CD4-positive, CD25-positive, alpha-beta regulatory T cell (primary cell): ENCODE data around the gene ZSWIM6. TPM values are rescaled to one million over a fixed set of nuclear protein-coding genes. Genes with fewer than 3 reads are reported as not detected.

Experiments used
- ATAC-seq, 2 donors: fragments of 150-1000 bp; cut with Tn5 transposase; one replicate each; pipeline ENCODE4 v1.10.0; 2021; ENCODE audit warnings: low read depth in 2 of 2, moderate number of reproducible peaks in 2 of 2, moderate library complexity in 1 of 2
- DNase-seq, 3 donors: peaks; one replicate each; pipeline versions ENCODE4 v3.0.0 to v3.0.0-alpha.2; 2012 to 2022; ENCODE audit warnings: mixed read lengths in 1 of 3
- H3K27ac ChIP-seq: one replicate; pipeline ENCODE4 v1.7.0; 2013; ENCODE audit warnings: mild to moderate bottlenecking, low read length; ENCODE audit not compliant: insufficient read depth, poor library complexity, severe bottlenecking
- H3K27me3 ChIP-seq: one replicate; pipeline ENCODE4 v1.7.0; 2013; ENCODE audit warnings: low read length; ENCODE audit not compliant: control insufficient read depth, insufficient read depth
- H3K36me3 ChIP-seq: one replicate; pipeline ENCODE4 v1.7.0; 2013; ENCODE audit warnings: mild to moderate bottlenecking, low read length, moderate library complexity; ENCODE audit not compliant: control insufficient read depth, insufficient read depth
- H3K4me1 ChIP-seq: 2 replicates; pipeline ENCODE4 v1.7.0; 2013; ENCODE audit warnings: mild to moderate bottlenecking, low read length; ENCODE audit not compliant: insufficient read depth, control insufficient read depth, poor library complexity, severe bottlenecking
- H3K4me3 ChIP-seq: one replicate; pipeline ENCODE4 v1.7.0; 2013; ENCODE audit warnings: low read depth, mild to moderate bottlenecking, low read length, moderate library complexity
- H3K9me3 ChIP-seq, 2 experiments: 1 replicate in 1 of 2; 2 replicates in 1 of 2; pipeline ENCODE4 v1.7.0; 2013; ENCODE audit warnings: low read length in 2 of 2, mild to moderate bottlenecking in 1 of 2, moderate library complexity in 1 of 2; ENCODE audit not compliant: control insufficient read depth in 2 of 2
- H3K27ac Mint-ChIP-seq, 3 donors: one replicate each; pipeline ENCODE4 v1.8.0; 2020 to 2022; ENCODE audit warnings: mild to moderate bottlenecking in 3 of 3, mixed read lengths in 3 of 3, moderate library complexity in 2 of 3
- H3K27me3 Mint-ChIP-seq: one replicate; pipeline ENCODE4 v1.8.0; 2022; ENCODE audit warnings: mild to moderate bottlenecking, mixed read lengths
- H3K36me3 Mint-ChIP-seq: one replicate; pipeline ENCODE4 v1.8.0; 2020; ENCODE audit warnings: mixed read lengths
- H3K4me1 Mint-ChIP-seq, 4 donors: one replicate each; pipeline ENCODE4 v1.8.0; 2020 to 2022; ENCODE audit warnings: mixed read lengths in 4 of 4, mild to moderate bottlenecking in 1 of 4
- H3K4me3 Mint-ChIP-seq, 4 donors: one replicate each; pipeline ENCODE4 v1.8.0; 2020 to 2022; ENCODE audit warnings: mild to moderate bottlenecking in 4 of 4, mixed read lengths in 4 of 4, moderate library complexity in 3 of 4
- H3K9me3 Mint-ChIP-seq, 7 donors: one replicate each; pipeline ENCODE4 v1.8.0; 2020 to 2022; ENCODE audit warnings: mixed read lengths in 7 of 7, mild to moderate bottlenecking in 3 of 7, moderate library complexity in 2 of 7
- polyA plus RNA-seq, 4 donors: library from polyadenylated mRNA; unstranded; fragments of 300-500 nt; fragmentation: Illumina TruSeq; gene quantifications; one replicate each; pipeline ENCODE4 v1.2.3, GENCODE V29; 2021
- total RNA-seq: library from RNA; stranded (reverse); gene quantifications from one replicate; pipeline ENCODE4 v1.2.3, GENCODE V29; 2022

ZSWIM6 gene
- total and polyA plus RNA-seq, 5 donors from 2014 or later, result 0.41 to 12.2 (median 0.59) TPM

DNA sequence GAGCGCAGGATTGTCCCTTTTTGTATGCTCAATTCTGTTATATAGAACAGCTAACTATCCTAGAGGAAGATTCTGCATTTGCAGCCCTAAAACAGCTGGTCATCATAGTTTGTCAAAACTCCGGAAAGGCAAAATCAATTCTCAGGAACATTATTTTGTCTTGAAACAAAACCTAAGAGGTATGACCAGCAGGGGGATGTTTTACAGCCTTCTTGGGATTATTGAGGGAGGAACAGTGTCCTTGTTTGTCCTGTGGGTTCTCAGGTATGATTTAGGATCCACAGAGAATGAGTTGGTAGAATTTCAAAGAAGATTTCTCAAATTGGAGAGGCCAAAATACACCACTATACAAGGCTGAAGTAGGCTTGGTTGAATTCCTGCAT lies 136.4 kb downstream of the ZSWIM6 start:
- no peaks in the 10 kb centered on the region for H3K27me3 Mint-ChIP-seq
- DNase-seq (no peak), ATAC-seq (no peak)
- no peaks in the 10 kb centered on the region for H3K9me3 Mint-ChIP-seq
- peaks cover 14% of the 10 kb centered on the region for H3K36me3 Mint-ChIP-seq
- H3K4me1 ChIP-seq, result no peaks in the 10 kb centered on the region
- H3K4me3 ChIP-seq, result no peak overlapping the region
- no peak overlapping the region for H3K4me3 Mint-ChIP-seq
- no peak overlapping the region for H3K27ac Mint-ChIP-seq
- no peak overlapping the region for H3K27ac ChIP-seq
- H3K9me3 ChIP-seq, result no peaks in the 10 kb centered on the region
- peaks cover 26 to 65% (median 35%) of the 10 kb centered on the region in 4 donors for H3K4me1 Mint-ChIP-seq
- no peaks in the 10 kb centered on the region for H3K36me3 ChIP-seq
- no peaks in the 10 kb centered on the region for H3K27me3 ChIP-seq

DNA sequence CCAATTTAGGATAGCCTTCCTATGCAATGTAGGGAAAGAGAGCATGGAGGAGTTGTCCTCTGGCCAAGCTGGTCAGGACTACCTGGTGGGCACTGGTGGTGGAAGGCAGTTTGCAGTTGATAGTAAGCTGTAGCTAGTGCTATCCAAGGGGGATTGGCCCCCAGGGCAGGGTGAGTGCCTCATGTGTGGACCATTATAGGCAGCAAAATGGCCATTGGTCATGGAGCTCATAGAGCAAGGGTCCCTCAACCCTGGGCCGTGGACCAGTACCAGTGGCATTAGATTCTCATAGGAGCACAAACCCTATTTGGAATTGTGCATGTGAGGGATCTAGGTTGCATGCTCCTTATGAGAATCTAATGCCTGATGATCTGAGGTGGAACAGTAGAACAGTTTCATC lies 139.3 kb downstream of the ZSWIM6 start:
- no peak for DNase-seq
- Histone ChIP-seq H3K27ac (no peak overlapping the region), H3K9me3 (no peaks in the 10 kb centered on the region), H3K27me3 (no peaks in the 10 kb centered on the region), H3K4me1 (no peaks in the 10 kb centered on the region), H3K4me3 (no peak overlapping the region), H3K36me3 (no peaks in the 10 kb centered on the region)
- H3K4me3 Mint-ChIP-seq, result no peak overlapping the region
- peaks cover 28% of the 10 kb centered on the region for H3K36me3 Mint-ChIP-seq
- peak overlapping the region in 2 of 3 donors; percentile 11 to 27 for H3K27ac Mint-ChIP-seq
- H3K4me1 Mint-ChIP-seq, result peaks cover 25 to 59% (median 33%) of the 10 kb centered on the region in 4 donors
- peaks cover 0 to 2% (median 0%) of the 10 kb centered on the region in 7 donors for H3K9me3 Mint-ChIP-seq
- H3K27me3 Mint-ChIP-seq, result no peaks in the 10 kb centered on the region
- ATAC-seq, result no peak

- Histone ChIP-seq H3K36me3 (no peaks in the 10 kb centered on the region), H3K9me3 (no peaks in the 10 kb centered on the region), H3K27ac (no peak overlapping the region), H3K4me1 (no peaks in the 10 kb centered on the region), H3K4me3 (no peak overlapping the region), H3K27me3 (no peaks in the 10 kb centered on the region)
- peaks cover 34% of the 10 kb centered on the region for H3K36me3 Mint-ChIP-seq
- ATAC-seq (no peak), DNase-seq (peak in 1 of 3 donors; percentile 1)
- peak overlapping the region in 2 of 3 donors; percentile 6 to 36 for H3K27ac Mint-ChIP-seq
- peaks cover 0 to 3% (median 0%) of the 10 kb centered on the region in 7 donors for H3K9me3 Mint-ChIP-seq
- H3K4me3 Mint-ChIP-seq, result no peak overlapping the region
- H3K27me3 Mint-ChIP-seq, result no peaks in the 10 kb centered on the region
- peaks cover 22 to 57% (median 32%) of the 10 kb centered on the region in 4 donors for H3K4me1 Mint-ChIP-seq
Measured at GRCh38 chr5:61472172-61472958, 140.3 kb downstream of the ZSWIM6 start.

DNA sequence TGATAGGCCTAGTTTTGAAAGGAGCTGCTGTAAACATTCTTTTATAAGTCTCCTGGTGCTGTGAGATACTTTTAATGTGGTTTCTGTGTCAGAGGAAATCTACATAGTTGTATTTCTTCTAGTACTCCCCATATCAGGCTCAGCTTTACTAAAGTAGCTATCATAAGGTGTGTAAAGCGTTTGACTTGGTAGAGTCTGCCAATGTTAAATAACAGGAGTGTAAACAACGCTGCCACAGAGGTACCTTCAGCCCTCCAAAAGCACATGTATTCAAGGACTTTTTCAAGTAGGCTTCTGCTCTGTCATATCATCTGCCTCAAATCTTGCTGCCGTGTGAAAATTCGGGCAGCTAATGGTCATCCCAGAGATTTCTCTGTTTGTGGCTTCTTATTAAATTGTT lies 142.7 kb downstream of the ZSWIM6 start:
- Histone ChIP-seq H3K36me3 (no peaks in the 10 kb centered on the region), H3K27me3 (no peaks in the 10 kb centered on the region), H3K27ac (no peak overlapping the region), H3K9me3 (no peaks in the 10 kb centered on the region), H3K4me3 (no peak overlapping the region), H3K4me1 (no peaks in the 10 kb centered on the region)
- Mint-ChIP-seq H3K36me3 (peaks cover 39% of the 10 kb centered on the region), H3K4me3 (no peak overlapping the region), H3K4me1 (peaks cover 19 to 58% (median 26%) of the 10 kb centered on the region in 4 donors), H3K27me3 (no peaks in the 10 kb centered on the region), H3K9me3 (peaks cover 0 to 5% (median 0%) of the 10 kb centered on the region in 7 donors), H3K27ac (no peak overlapping the region)
- no peak for DNase-seq
- no peak for ATAC-seq

DNA sequence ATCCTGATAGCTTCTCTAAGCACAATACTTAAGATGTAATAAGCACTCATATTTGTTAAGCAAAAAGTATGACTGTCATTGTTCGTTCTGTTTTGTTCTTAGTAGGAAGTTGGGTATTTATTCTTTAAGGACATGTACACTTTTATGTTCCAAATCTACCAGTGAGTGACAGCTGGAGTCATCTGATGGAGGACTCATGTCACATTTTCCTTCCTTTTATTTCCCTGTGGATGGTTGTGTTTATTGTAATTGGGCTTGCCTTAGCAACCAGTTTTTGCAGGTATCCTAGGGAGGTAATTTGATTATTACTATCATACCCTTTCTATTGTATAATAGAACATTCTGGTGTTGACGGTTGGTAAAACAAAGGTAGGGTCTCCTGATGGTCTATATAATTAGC lies 145.7 kb downstream of the ZSWIM6 start:
- Histone ChIP-seq H3K4me1 (no peaks in the 10 kb centered on the region), H3K9me3 (no peaks in the 10 kb centered on the region), H3K27me3 (no peaks in the 10 kb centered on the region), H3K36me3 (no peaks in the 10 kb centered on the region), H3K27ac (no peak overlapping the region), H3K4me3 (no peak overlapping the region)
- H3K36me3 Mint-ChIP-seq, result peaks cover 31% of the 10 kb centered on the region
- peaks cover 0 to 5% (median 0%) of the 10 kb centered on the region in 7 donors for H3K9me3 Mint-ChIP-seq
- no peak for ATAC-seq
- H3K4me1 Mint-ChIP-seq, result peaks cover 0 to 29% (median 15%) of the 10 kb centered on the region in 4 donors
- H3K27ac Mint-ChIP-seq, result no peak overlapping the region
- H3K4me3 Mint-ChIP-seq, result no peak overlapping the region
- no peaks in the 10 kb centered on the region for H3K27me3 Mint-ChIP-seq
- DNase-seq, result no peak

GRCh38 chr5:61479850-61480614 lies 148.0 kb downstream of the ZSWIM6 start:
- Histone ChIP-seq H3K27ac (no peak overlapping the region), H3K4me3 (no peak overlapping the region), H3K4me1 (no peaks in the 10 kb centered on the region), H3K9me3 (no peaks in the 10 kb centered on the region), H3K36me3 (no peaks in the 10 kb centered on the region), H3K27me3 (no peaks in the 10 kb centered on the region)
- no peak for ATAC-seq
- H3K27me3 Mint-ChIP-seq, result no peaks in the 10 kb centered on the region
- peaks cover 0 to 26% (median 20%) of the 10 kb centered on the region in 4 donors for H3K4me1 Mint-ChIP-seq
- DNase-seq, result no peak
- H3K36me3 Mint-ChIP-seq, result peaks cover 33% of the 10 kb centered on the region
- peaks cover 0 to 5% (median 0%) of the 10 kb centered on the region in 7 donors for H3K9me3 Mint-ChIP-seq
- peak overlapping the region in 1 of 4 donors; percentile 32 for H3K4me3 Mint-ChIP-seq
- peak overlapping the region in 1 of 3 donors; percentile 36 for H3K27ac Mint-ChIP-seq

DNA sequence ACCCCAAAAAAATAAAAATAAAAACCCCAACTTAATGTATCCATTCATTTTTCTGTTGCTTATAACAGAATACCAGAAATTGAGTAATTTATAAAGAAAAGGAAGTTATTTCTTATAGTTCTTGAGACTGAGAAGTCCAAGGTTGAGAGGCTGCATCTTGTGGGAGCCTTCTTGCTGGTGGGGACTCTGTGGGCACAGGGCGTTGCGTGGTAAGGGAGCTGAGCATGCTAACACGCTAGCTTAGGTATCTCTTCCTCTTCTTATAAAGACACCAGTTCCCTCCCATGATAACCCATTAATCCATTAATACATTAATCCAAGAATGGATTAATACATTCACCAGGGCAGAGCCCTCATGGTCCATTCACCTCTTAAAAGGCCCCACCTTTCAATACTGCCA lies 150.9 kb downstream of the ZSWIM6 start:
- Mint-ChIP-seq H3K27me3 (no peaks in the 10 kb centered on the region), H3K4me3 (no peak overlapping the region), H3K4me1 (peaks cover 3 to 34% (median 23%) of the 10 kb centered on the region in 4 donors), H3K36me3 (peaks cover 30% of the 10 kb centered on the region), H3K27ac (no peak overlapping the region), H3K9me3 (peaks cover 0 to 7% (median 0%) of the 10 kb centered on the region in 7 donors)
- no peaks in the 10 kb centered on the region for H3K4me1 ChIP-seq
- no peaks in the 10 kb centered on the region for H3K36me3 ChIP-seq
- no peaks in the 10 kb centered on the region for H3K9me3 ChIP-seq
- H3K4me3 ChIP-seq, result no peak overlapping the region
- ATAC-seq, result no peak
- no peak overlapping the region for H3K27ac ChIP-seq
- no peak for DNase-seq
- no peaks in the 10 kb centered on the region for H3K27me3 ChIP-seq
